GM12864 (cell line): ENCODE results near the gene CAPS.
"Not testable (repeated sequence)": the region's sequence is repeated elsewhere in the genome, so short reads cannot be mapped to it uniquely, and the experiment has no call there.

Experiments
- DNase-seq: peaks from one replicate; pipeline ENCODE4 v3.0.0-alpha.2; 2011; ENCODE audit warnings: low read depth
- H3K4me3 ChIP-seq: 2 replicates; pipeline ENCODE4 v1.5.1; 2011; ENCODE audit warnings: mild to moderate bottlenecking, low read depth, low read length, control low read depth
- TF ChIP-seq, protein P1 (sequence below): IDR thresholded peaks from 2 replicates; pipeline ENCODE4 v1.5.1; 2011; ENCODE audit warnings: low read depth, mild to moderate bottlenecking, moderate library complexity, low read length, control low read depth, inconsistent platforms; ENCODE audit errors: missing control alignments

CAPS gene

GRCh38 chr19:5913739-5914357 lies at the start of gene CAPS:
CAPS (plus strand) TSS chr19:5914254; CDS start chr19:5914407, 153 bp downstream.
- H3K4me3 ChIP-seq, result no peak within 1 kb of the TSS
- no peak for DNase-seq
- TF ChIP-seq, protein P1, sequence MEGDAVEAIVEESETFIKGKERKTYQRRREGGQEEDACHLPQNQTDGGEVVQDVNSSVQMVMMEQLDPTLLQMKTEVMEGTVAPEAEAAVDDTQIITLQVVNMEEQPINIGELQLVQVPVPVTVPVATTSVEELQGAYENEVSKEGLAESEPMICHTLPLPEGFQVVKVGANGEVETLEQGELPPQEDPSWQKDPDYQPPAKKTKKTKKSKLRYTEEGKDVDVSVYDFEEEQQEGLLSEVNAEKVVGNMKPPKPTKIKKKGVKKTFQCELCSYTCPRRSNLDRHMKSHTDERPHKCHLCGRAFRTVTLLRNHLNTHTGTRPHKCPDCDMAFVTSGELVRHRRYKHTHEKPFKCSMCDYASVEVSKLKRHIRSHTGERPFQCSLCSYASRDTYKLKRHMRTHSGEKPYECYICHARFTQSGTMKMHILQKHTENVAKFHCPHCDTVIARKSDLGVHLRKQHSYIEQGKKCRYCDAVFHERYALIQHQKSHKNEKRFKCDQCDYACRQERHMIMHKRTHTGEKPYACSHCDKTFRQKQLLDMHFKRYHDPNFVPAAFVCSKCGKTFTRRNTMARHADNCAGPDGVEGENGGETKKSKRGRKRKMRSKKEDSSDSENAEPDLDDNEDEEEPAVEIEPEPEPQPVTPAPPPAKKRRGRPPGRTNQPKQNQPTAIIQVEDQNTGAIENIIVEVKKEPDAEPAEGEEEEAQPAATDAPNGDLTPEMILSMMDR, result no peak

- DNase-seq, result no peak
- TF ChIP-seq, protein P1, result peak; percentile 19
- no peak overlapping the region for H3K4me3 ChIP-seq
Observed at GRCh38 chr19:5864725-5865486, 49.1 kb upstream of the CAPS start.

DNA sequence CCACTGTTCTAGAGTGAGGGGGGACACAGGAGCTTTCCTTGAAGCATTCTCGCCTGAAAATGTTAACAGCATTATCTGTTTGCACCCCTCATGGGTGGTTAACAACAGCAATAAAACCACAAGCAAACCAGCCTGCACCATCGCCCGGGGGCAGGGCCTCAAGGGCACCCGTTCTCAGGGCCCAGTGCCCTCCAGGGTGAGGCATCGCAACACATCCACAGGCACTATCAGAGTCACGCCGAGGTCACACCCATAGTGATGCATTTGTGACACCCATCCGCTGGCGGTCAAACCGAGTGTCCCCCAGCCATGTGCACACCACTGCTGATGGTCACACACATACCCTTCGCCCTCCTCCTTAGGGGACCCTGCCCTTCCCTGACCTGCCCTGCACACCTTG lies 48.3 kb upstream of the CAPS start:
- DNase-seq, result no peak
- H3K4me3 ChIP-seq, result no peak overlapping the region
- TF ChIP-seq, protein P1, result no peak

- H3K4me3 ChIP-seq, result no peak overlapping the region
- TF ChIP-seq, protein P1, result no peak
- no peak for DNase-seq
Observed at GRCh38 chr19:5867201-5868136, 46.6 kb upstream of the CAPS start.

DNA sequence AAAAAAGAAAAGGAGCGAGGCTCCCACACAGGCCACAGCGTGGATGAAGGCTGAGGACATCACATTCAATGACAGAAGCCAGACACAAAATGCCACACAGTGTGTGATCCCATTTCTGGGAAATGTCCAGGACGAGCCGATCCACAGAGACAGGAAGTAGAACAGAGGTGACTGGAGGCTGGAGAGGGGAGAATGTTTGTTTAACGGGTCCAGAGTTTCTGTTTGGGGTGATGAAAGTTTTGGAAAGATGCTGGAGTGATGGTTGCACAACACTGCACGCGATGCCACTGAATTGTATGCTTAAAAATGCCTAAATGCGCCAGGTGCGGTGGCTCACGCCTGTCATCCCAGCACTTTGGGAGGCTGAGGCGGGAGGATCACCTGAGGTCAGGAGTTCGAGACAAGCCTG lies 43.1 kb upstream of the CAPS start:
- TF ChIP-seq, protein P1, result no peak
- H3K4me3 ChIP-seq, result no peak overlapping the region
- no peak for DNase-seq

- TF ChIP-seq, protein P1, result no peak
- no peak for DNase-seq
- no peak overlapping the region for H3K4me3 ChIP-seq
Observed at GRCh38 chr19:5873617-5874199, 40.3 kb upstream of the CAPS start.

GRCh38 chr19:5874496-5874895 lies 39.6 kb upstream of the CAPS start:
- not testable (repeated sequence) for DNase-seq, H3K4me3 ChIP-seq
